SK-N-SH treated with all-trans-retinoic acid at 6 μM for 48 hours (cell line): ENCODE measurements around the gene FXYD4.

Experiments used
- ATAC-seq: fragments of 200-7000 bp; cut with Tn5 transposase; 3 replicates; pipeline ENCODE4 v1.9.1; 2020; ENCODE audit warnings: mild to moderate bottlenecking, moderate library complexity
- ARNTL ChIP-seq: fragments of 450-650 bp; formaldehyde crosslinking; IDR thresholded peaks from 2 replicates; pipeline ENCODE4 v1.5.0; 2020; ENCODE audit warnings: low read depth, mild to moderate bottlenecking, moderate library complexity, borderline replicate concordance
- BACH2 ChIP-seq: fragments of 250-450 bp; sonication (Bioruptor Pico); IDR thresholded peaks from 2 replicates; pipeline ENCODE4 v1.9.0; 2021; ENCODE audit warnings: mild to moderate bottlenecking, borderline replicate concordance
- CSDC2 ChIP-seq: fragments of 250-450 bp; sonication (Bioruptor Pico); IDR thresholded peaks from 2 replicates; pipeline ENCODE4 v1.5.0; 2020; ENCODE audit warnings: mild to moderate bottlenecking, moderate library complexity
- CSRNP3 ChIP-seq: fragments of 250-450 bp; sonication (Bioruptor Pico); IDR thresholded peaks from 2 replicates; pipeline ENCODE4 v1.5.1; 2021; ENCODE audit warnings: mild to moderate bottlenecking, moderate library complexity
- GLIS3 ChIP-seq: fragments of 250-450 bp; sonication (Bioruptor Pico); IDR thresholded peaks from 2 replicates; pipeline ENCODE4 v1.5.0; 2020; ENCODE audit warnings: mild to moderate bottlenecking, moderate library complexity
- ISL1 ChIP-seq: fragments of 250-450 bp; sonication (Bioruptor Pico); IDR thresholded peaks from 2 replicates; pipeline ENCODE4 v2.1.2; 2022; ENCODE audit warnings: mild to moderate bottlenecking, moderate library complexity
- OSR1 ChIP-seq: fragments of 250-450 bp; sonication (Bioruptor Pico); IDR thresholded peaks from 2 replicates; pipeline ENCODE4 v1.8.0; 2022; ENCODE audit warnings: moderate library complexity, mild to moderate bottlenecking, inconsistent platforms
- PATZ1 ChIP-seq: fragments of 250-450 bp; sonication (Bioruptor Pico); IDR thresholded peaks from 2 replicates; pipeline ENCODE4 v1.8.0; 2020; ENCODE audit warnings: mild to moderate bottlenecking, moderate library complexity, borderline replicate concordance
- POU6F1 ChIP-seq: fragments of 250-450 bp; sonication (Bioruptor Pico); IDR thresholded peaks from 2 replicates; pipeline ENCODE4 v1.8.0; 2021; ENCODE audit warnings: low read depth, mild to moderate bottlenecking, moderate library complexity, borderline replicate concordance
- PPARA ChIP-seq: fragments of 250-450 bp; sonication (Bioruptor Pico); IDR thresholded peaks from 2 replicates; pipeline ENCODE4 v1.5.0; 2020; ENCODE audit warnings: mild to moderate bottlenecking, borderline replicate concordance
- RARB ChIP-seq: fragments of 250-450 bp; sonication (Bioruptor Pico); IDR thresholded peaks from 2 replicates; pipeline ENCODE4 v1.8.0; 2021; ENCODE audit warnings: mild to moderate bottlenecking, moderate library complexity
- SNAI2 ChIP-seq: fragments of 250-450 bp; sonication (Bioruptor Pico); IDR thresholded peaks from 2 replicates; pipeline ENCODE4 v1.5.0; 2020; ENCODE audit warnings: mild to moderate bottlenecking, moderate library complexity
- TCF4 ChIP-seq: fragments of 250-450 bp; sonication (Bioruptor Pico); IDR thresholded peaks from 2 replicates; pipeline ENCODE4 v1.8.0; 2021; ENCODE audit warnings: mild to moderate bottlenecking, moderate library complexity, borderline replicate concordance
- TOX ChIP-seq: fragments of 250-450 bp; sonication (Bioruptor Pico); IDR thresholded peaks from 2 replicates; pipeline ENCODE4 v1.8.0; 2021; ENCODE audit warnings: mild to moderate bottlenecking, moderate library complexity, borderline replicate concordance
- ZC3H10 ChIP-seq: fragments of 250-450 bp; sonication (Bioruptor Pico); IDR thresholded peaks from 2 replicates; pipeline ENCODE4 v1.5.1; 2021; ENCODE audit warnings: mild to moderate bottlenecking, moderate library complexity
- ZFP3 ChIP-seq: fragments of 250-450 bp; sonication (Bioruptor Pico); IDR thresholded peaks from 2 replicates; pipeline ENCODE4 v1.5.0; 2020; ENCODE audit warnings: mild to moderate bottlenecking, moderate library complexity
- ZFP30 ChIP-seq: fragments of 450-650 bp; formaldehyde crosslinking; IDR thresholded peaks from 2 replicates; pipeline ENCODE4 v1.5.0; 2022; ENCODE audit warnings: mild to moderate bottlenecking, moderate library complexity
- ZNF565 ChIP-seq: fragments of 450-650 bp; formaldehyde crosslinking; conservative IDR thresholded peaks from 2 replicates; pipeline ENCODE4 v1.5.0; 2020; ENCODE audit warnings: low read depth, mild to moderate bottlenecking, moderate library complexity
- ZNF70 ChIP-seq: fragments of 450-650 bp; formaldehyde crosslinking; IDR thresholded peaks from 2 replicates; pipeline ENCODE4 v1.5.0; 2020; ENCODE audit warnings: mild to moderate bottlenecking, moderate library complexity
- ZNF8 ChIP-seq: fragments of 450-650 bp; formaldehyde crosslinking; IDR thresholded peaks from 2 replicates; pipeline ENCODE4 v1.5.0; 2020; ENCODE audit warnings: mild to moderate bottlenecking, moderate library complexity
- TF ChIP-seq, protein P1 (sequence below): fragments of 250-450 bp; sonication (Bioruptor Pico); IDR thresholded peaks from 2 replicates; pipeline ENCODE4 v1.5.0; 2020; ENCODE audit warnings: mild to moderate bottlenecking, moderate library complexity

Gene FXYD4

GRCh38 chr10:43371418-43371817 is at the start of gene FXYD4:
TSS of gene FXYD4 (plus strand) at chr10:43371636. CDS start at chr10:43373747, 2,111 bp downstream.
- ATAC-seq: no peak
- TF ChIP-seq PATZ1 (no peak), ARNTL (CRISPR knock-in tag) (no peak), SNAI2 (CRISPR knock-in tag) (no peak), TOX (no peak), ISL1 (CRISPR knock-in tag) (no peak), ZNF70 (no peak), ZFP30 (CRISPR knock-in tag) (no peak), OSR1 (CRISPR knock-in tag) (no peak), ZNF8 (CRISPR knock-in tag) (no peak), ZFP3 (CRISPR knock-in tag) (no peak), ZC3H10 (CRISPR knock-in tag) (no peak), CSDC2 (CRISPR knock-in tag) (no peak), PPARA (CRISPR knock-in tag) (no peak)
- TF ChIP-seq, protein P1, sequence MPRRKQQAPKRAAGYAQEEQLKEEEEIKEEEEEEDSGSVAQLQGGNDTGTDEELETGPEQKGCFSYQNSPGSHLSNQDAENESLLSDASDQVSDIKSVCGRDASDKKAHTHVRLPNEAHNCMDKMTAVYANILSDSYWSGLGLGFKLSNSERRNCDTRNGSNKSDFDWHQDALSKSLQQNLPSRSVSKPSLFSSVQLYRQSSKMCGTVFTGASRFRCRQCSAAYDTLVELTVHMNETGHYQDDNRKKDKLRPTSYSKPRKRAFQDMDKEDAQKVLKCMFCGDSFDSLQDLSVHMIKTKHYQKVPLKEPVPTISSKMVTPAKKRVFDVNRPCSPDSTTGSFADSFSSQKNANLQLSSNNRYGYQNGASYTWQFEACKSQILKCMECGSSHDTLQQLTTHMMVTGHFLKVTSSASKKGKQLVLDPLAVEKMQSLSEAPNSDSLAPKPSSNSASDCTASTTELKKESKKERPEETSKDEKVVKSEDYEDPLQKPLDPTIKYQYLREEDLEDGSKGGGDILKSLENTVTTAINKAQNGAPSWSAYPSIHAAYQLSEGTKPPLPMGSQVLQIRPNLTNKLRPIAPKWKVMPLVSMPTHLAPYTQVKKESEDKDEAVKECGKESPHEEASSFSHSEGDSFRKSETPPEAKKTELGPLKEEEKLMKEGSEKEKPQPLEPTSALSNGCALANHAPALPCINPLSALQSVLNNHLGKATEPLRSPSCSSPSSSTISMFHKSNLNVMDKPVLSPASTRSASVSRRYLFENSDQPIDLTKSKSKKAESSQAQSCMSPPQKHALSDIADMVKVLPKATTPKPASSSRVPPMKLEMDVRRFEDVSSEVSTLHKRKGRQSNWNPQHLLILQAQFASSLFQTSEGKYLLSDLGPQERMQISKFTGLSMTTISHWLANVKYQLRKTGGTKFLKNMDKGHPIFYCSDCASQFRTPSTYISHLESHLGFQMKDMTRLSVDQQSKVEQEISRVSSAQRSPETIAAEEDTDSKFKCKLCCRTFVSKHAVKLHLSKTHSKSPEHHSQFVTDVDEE (CRISPR knock-in tag): no peak

DNA sequence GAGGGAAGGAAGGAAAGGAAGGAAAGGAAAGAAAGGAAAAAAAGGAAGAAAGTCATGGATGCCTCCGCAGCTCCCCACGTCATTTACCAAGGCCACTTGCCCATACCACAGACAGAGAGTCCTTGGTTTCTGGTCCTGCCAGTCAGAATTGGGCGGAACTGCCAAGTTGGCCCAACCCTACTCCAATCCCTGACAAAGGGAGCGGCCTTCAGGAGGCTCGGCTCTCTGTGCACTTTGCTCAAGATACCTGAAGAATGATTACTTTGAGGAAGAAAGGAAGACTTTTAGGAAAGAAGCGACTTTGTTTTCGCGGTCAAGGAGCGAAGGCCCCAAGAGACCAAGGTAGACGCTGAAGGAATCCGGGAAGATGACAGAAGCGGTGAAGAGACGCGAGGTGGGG is 49.1 kb upstream of the FXYD4 start:
- TF ChIP-seq ARNTL (CRISPR knock-in tag) (no peak), SNAI2 (CRISPR knock-in tag) (no peak), ZNF565 (CRISPR knock-in tag) (no peak), TCF4 (CRISPR knock-in tag) (no peak), ZFP30 (CRISPR knock-in tag) (no peak), ZFP3 (CRISPR knock-in tag) (no peak), CSRNP3 (CRISPR knock-in tag) (no peak), GLIS3 (CRISPR knock-in tag) (no peak), RARB (CRISPR knock-in tag) (no peak), CSDC2 (CRISPR knock-in tag) (no peak), POU6F1 (CRISPR knock-in tag) (no peak), PATZ1 (no peak), PPARA (CRISPR knock-in tag) (no peak), ZNF8 (CRISPR knock-in tag) (no peak), BACH2 (CRISPR knock-in tag) (no peak)
- TF ChIP-seq, protein P1 (CRISPR knock-in tag): no peak
- no peak for ATAC-seq
